Measurements from ENCODE around the gene METTL8. TPM values are rescaled to one million over a fixed set of nuclear protein-coding genes. Genes with fewer than 3 reads are reported as not detected.

The METTL8 gene
- polyA plus RNA-seq, 1 donor, result 9.7 TPM

- no peak for DNase-seq
These were observed 125.3 kb downstream of the METTL8 start for GRCh38 chr2:171308280-171309054.

- DNase-seq, result no peak
These were observed 126.2 kb downstream of the METTL8 start for GRCh38 chr2:171307560-171307959.

DNA sequence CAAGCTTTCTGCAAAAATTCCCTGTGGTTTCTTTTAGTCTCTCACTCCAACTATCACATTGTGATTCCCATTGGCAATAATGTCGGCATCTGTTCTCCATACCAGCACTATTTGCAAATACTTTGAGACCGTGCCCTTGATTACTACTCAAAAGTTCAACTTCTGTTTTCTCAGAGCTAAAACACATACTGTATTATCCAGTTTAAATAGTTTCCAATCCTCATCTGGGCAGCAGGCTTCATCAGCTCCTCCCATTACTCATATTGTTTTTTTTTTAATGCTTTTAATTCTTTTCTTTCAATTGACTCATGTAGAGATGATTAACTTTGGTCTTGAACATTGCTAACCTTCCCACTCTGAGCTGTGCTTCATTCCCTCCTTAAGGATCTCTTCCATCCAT, 135.8 kb downstream of the METTL8 start:
- DNase-seq, result no peak

- no peak for DNase-seq
These were observed 139.2 kb downstream of the METTL8 start for GRCh38 chr2:171294608-171295007.

GRCh38 chr2:171293661-171294060, 140.1 kb downstream of the METTL8 start:
- no peak for DNase-seq

DNA sequence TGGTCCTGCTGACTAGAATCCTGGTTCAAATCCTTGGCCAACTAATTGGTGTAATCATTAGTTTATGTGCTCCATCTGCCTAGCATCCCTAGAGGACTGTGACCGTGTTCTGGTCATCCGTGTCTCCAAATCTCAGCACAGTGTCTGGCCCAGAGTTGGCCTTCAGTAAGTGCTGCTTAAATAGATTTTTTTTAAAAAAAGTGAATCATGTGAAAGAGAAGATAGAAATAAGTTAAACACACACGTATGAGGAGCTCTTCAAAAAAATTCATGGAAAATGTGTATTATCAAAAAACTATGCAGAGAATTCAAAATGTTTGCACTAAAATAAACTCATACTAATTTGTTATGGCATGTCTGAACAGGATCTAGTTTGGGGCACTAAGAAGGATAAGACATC, 143.8 kb downstream of the METTL8 start:
- DNase-seq, result no peak

- no peak for DNase-seq
These were observed 144.5 kb downstream of the METTL8 start for GRCh38 chr2:171289316-171289715.

DNA sequence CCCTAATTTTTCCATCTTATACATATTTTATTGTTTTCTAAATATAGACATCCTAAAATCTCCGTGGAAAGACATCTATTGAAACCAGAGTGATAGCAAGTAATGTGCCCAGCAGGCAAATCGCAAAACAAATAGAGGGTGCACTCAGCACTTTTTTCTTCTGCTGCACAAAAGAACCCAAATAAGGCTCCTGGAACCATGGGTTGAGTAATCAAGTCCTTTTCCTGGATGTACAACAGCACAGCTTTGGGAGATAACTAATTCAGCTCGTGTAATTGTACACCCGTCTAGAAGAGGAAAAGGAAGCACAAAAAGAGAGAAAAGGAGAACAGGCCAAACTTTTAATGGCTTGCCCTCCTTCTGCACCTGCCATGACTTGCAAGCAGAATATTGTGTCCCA, 146.2 kb downstream of the METTL8 start:
- no peak for DNase-seq

- DNase-seq, result no peak
These were observed 146.7 kb downstream of the METTL8 start for GRCh38 chr2:171287036-171287571.

GRCh38 chr2:171281110-171281509, 152.7 kb downstream of the METTL8 start:
- DNase-seq, result no peak

- no peak for DNase-seq
These were observed 153.6 kb downstream of the METTL8 start for GRCh38 chr2:171279983-171280790.

GRCh38 chr2:171274757-171275156, 159.0 kb downstream of the METTL8 start:
- DNase-seq, result no peak

GRCh38 chr2:171271971-171272436, 161.8 kb downstream of the METTL8 start:
- peak; percentile 55 for DNase-seq

- DNase-seq, result no peak
These were observed 162.4 kb downstream of the METTL8 start for GRCh38 chr2:171271386-171271785.

GRCh38 chr2:171267855-171268629, 165.7 kb downstream of the METTL8 start:
- DNase-seq, result no peak

Other genes with a start within 250 kb of the METTL8 start
- 13.4 TPM for gene DCAF17, start 236 bp upstream of the METTL8 start, polyA plus RNA-seq (ENCODE audit: insufficient read length)
- 73.0 TPM for gene CYBRD1, start 88.5 kb upstream of the METTL8 start, polyA plus RNA-seq (ENCODE audit: insufficient read length)

Measured in hindlimb muscle (tissue), 1 donor.